ENCODE results near the gene ISCU. TPM values are rescaled to one million over a fixed set of nuclear protein-coding genes. Genes with fewer than 3 reads are reported as not detected.

ISCU gene
- total RNA-seq, 2 donors from 2014 or later = 63.1 to 66.0 TPM

- H3K4me3 ChIP-seq (ENCODE audit: low read length) = no peak overlapping the region
- no peaks in the 10 kb centered on the region for H3K36me3 Mint-ChIP-seq (ENCODE audit: low read depth)
- H3K36me3 ChIP-seq (ENCODE audit: control insufficient read depth, insufficient read depth, low read length) = no peaks in the 10 kb centered on the region
- no peak for DNase-seq
- no peak overlapping the region for H3K27ac Mint-ChIP-seq
- peaks cover 2% of the 10 kb centered on the region for H3K27me3 Mint-ChIP-seq (ENCODE audit: insufficient read depth)
- H3K4me1 ChIP-seq (ENCODE audit: control insufficient read depth, insufficient read depth, low read length) = no peaks in the 10 kb centered on the region
- WGBS, 2 experiments (ENCODE audit: insufficient coverage in 1 of 2, insufficient read length in 1 of 2) = 89 to 91% methylated on average over 8 to 10 of the region's 10 CpGs
- no peaks in the 10 kb centered on the region for H3K9me3 ChIP-seq (ENCODE audit: control insufficient read depth, low read length)
- H3K27me3 ChIP-seq (ENCODE audit: control insufficient read depth, insufficient read depth, low read length, poor library complexity, severe bottlenecking) = no peaks in the 10 kb centered on the region
- TF ChIP-seq CTCF (conservative IDR thresholded peaks at IDR 0.05) = peak; percentile 40
- no peak overlapping the region for H3K4me3 Mint-ChIP-seq
- no peak overlapping the region for H3K9ac ChIP-seq (ENCODE audit: extremely low read depth, low read length, poor library complexity, severe bottlenecking)
- H3K9me3 Mint-ChIP-seq = no peaks in the 10 kb centered on the region
- H3K27ac ChIP-seq (ENCODE audit: low read depth, low read length) = no peak overlapping the region
- H3K4me1 Mint-ChIP-seq = no peaks in the 10 kb centered on the region
These were observed 37.7 kb downstream of the ISCU start for GRCh38 chr12:108599948-108600701.

- Mint-ChIP-seq H3K9me3 (no peaks in the 10 kb centered on the region), H3K4me1 (no peaks in the 10 kb centered on the region), H3K4me3 (no peak overlapping the region), H3K36me3 (ENCODE audit: low read depth) (no peaks in the 10 kb centered on the region), H3K27me3 (ENCODE audit: insufficient read depth) (peaks cover 2% of the 10 kb centered on the region), H3K27ac (no peak overlapping the region)
- no peak for TF ChIP-seq CTCF (conservative IDR thresholded peaks at IDR 0.05)
- Histone ChIP-seq H3K4me1 (ENCODE audit: control insufficient read depth, insufficient read depth, low read length) (no peaks in the 10 kb centered on the region), H3K9me3 (ENCODE audit: control insufficient read depth, low read length) (no peaks in the 10 kb centered on the region), H3K36me3 (ENCODE audit: control insufficient read depth, insufficient read depth, low read length) (no peaks in the 10 kb centered on the region), H3K27ac (ENCODE audit: low read depth, low read length) (no peak overlapping the region), H3K9ac (ENCODE audit: extremely low read depth, low read length, poor library complexity, severe bottlenecking) (no peak overlapping the region), H3K4me3 (ENCODE audit: low read length) (no peak overlapping the region), H3K27me3 (ENCODE audit: control insufficient read depth, insufficient read depth, low read length, poor library complexity, severe bottlenecking) (no peaks in the 10 kb centered on the region)
- WGBS, 2 experiments (ENCODE audit: insufficient coverage in 1 of 2, insufficient read length in 1 of 2) = 68 to 89% methylated on average over 1 to 4 of the region's 4 CpGs
- no peak for DNase-seq
These were observed 38.3 kb downstream of the ISCU start for GRCh38 chr12:108600702-108601007.

GRCh38 chr12:108602209-108602705 lies 39.9 kb downstream of the ISCU start:
- WGBS, 2 experiments (ENCODE audit: insufficient coverage in 1 of 2, insufficient read length in 1 of 2) = 92 to 100% methylated on average over 7 to 9 of the region's 9 CpGs

More at GRCh38 chr12:108602209-108602705, 39.9 kb downstream of the ISCU start:
- no peak for TF ChIP-seq CTCF (conservative IDR thresholded peaks at IDR 0.05)
- Mint-ChIP-seq H3K9me3 (no peaks in the 10 kb centered on the region), H3K4me1 (no peaks in the 10 kb centered on the region), H3K27me3 (ENCODE audit: insufficient read depth) (peaks cover 2% of the 10 kb centered on the region), H3K27ac (no peak overlapping the region), H3K4me3 (no peak overlapping the region), H3K36me3 (ENCODE audit: low read depth) (no peaks in the 10 kb centered on the region)
- Histone ChIP-seq H3K27me3 (ENCODE audit: control insufficient read depth, insufficient read depth, low read length, poor library complexity, severe bottlenecking) (no peaks in the 10 kb centered on the region), H3K27ac (ENCODE audit: low read depth, low read length) (no peak overlapping the region), H3K9me3 (ENCODE audit: control insufficient read depth, low read length) (no peaks in the 10 kb centered on the region), H3K36me3 (ENCODE audit: control insufficient read depth, insufficient read depth, low read length) (no peaks in the 10 kb centered on the region), H3K4me1 (ENCODE audit: control insufficient read depth, insufficient read depth, low read length) (no peaks in the 10 kb centered on the region), H3K4me3 (ENCODE audit: low read length) (no peak overlapping the region), H3K9ac (ENCODE audit: extremely low read depth, low read length, poor library complexity, severe bottlenecking) (no peak overlapping the region)
- no peak for DNase-seq

Measured in endodermal cell (in vitro differentiated cells).